NB4 (cell line): ENCODE data around the gene DPP4.

Experiments used
- POLR2A ChIP-seq: IDR thresholded peaks from 2 replicates; pipeline ENCODE4 v1.6.1; 2011; ENCODE audit warnings: mild to moderate bottlenecking; ENCODE audit not compliant: insufficient read length; ENCODE audit errors: extremely low read depth
- TF ChIP-seq, protein P1 (sequence below): IDR thresholded peaks from one replicate; pipeline ENCODE4 v1.5.1; 2012; ENCODE audit warnings: low read depth, low read length

DNA sequence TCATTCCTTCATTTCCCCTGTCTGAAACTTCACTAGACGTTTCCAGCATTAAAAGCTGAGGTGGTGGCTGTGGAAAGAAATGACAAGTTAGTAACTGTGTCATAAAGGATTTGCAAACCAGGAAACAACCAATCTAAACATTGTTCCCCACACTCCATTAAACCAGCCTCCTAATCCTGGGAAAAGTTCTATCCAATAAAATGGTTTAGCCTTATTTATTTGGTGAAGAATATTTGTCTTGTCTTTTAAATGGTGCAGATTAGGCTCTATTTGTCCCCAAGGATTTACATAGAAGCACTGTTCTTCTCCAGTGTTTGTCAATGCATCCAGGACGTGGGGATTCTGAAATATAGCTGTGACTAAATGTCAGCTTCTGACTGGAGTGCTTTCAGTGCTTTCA lies 10.5 kb upstream of the DPP4 start:
- TF ChIP-seq, protein P1, sequence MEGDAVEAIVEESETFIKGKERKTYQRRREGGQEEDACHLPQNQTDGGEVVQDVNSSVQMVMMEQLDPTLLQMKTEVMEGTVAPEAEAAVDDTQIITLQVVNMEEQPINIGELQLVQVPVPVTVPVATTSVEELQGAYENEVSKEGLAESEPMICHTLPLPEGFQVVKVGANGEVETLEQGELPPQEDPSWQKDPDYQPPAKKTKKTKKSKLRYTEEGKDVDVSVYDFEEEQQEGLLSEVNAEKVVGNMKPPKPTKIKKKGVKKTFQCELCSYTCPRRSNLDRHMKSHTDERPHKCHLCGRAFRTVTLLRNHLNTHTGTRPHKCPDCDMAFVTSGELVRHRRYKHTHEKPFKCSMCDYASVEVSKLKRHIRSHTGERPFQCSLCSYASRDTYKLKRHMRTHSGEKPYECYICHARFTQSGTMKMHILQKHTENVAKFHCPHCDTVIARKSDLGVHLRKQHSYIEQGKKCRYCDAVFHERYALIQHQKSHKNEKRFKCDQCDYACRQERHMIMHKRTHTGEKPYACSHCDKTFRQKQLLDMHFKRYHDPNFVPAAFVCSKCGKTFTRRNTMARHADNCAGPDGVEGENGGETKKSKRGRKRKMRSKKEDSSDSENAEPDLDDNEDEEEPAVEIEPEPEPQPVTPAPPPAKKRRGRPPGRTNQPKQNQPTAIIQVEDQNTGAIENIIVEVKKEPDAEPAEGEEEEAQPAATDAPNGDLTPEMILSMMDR, result no peak
- TF ChIP-seq POLR2A, result no peak
